HuH-7.5 (cell line): Measurements from ENCODE around the gene TPO.

Experiments used
- DNase-seq: peaks from one replicate; pipeline ENCODE4 v3.0.0; 2011; ENCODE audit warnings: low spot score

Gene TPO

GRCh38 chr2:1584691-1585485 is 171.6 kb downstream of the TPO start:
- no peak for DNase-seq

GRCh38 chr2:1585635-1586034 is 172.4 kb downstream of the TPO start:
- DNase-seq: no peak

GRCh38 chr2:1586251-1586922 is 173.1 kb downstream of the TPO start:
- no peak for DNase-seq

GRCh38 chr2:1586923-1587840 is 173.9 kb downstream of the TPO start:
- DNase-seq: no peak

GRCh38 chr2:1588051-1588977 is 175.1 kb downstream of the TPO start:
- DNase-seq: no peak

GRCh38 chr2:1588978-1589621 is 175.8 kb downstream of the TPO start:
- no peak for DNase-seq

GRCh38 chr2:1590596-1591460 is 177.6 kb downstream of the TPO start:
- DNase-seq: no peak

GRCh38 chr2:1591461-1591770 is 178.2 kb downstream of the TPO start:
- DNase-seq: no peak
